GM19193 (cell line): ENCODE data around the gene LELP1.

Source experiments
- POLR2A ChIP-seq: IDR thresholded peaks from 4 replicates; pipeline ENCODE4 v1.6.1; 2011; ENCODE audit not compliant: insufficient read depth, insufficient read length; ENCODE audit errors: extremely low read depth

The LELP1 gene

GRCh38 chr1:153203130-153203529 is at the start of gene LELP1:
TSS of gene LELP1 (plus strand) at chr1:153203430. CDS start at chr1:153204708, 1,278 bp downstream.
- TF ChIP-seq POLR2A, result no peak

- TF ChIP-seq POLR2A, result no peak
These were observed 47.7 kb upstream of the LELP1 start for GRCh38 chr1:153155541-153155940.

GRCh38 chr1:153168686-153169085 is 34.5 kb upstream of the LELP1 start:
- no peak for TF ChIP-seq POLR2A

GRCh38 chr1:153174624-153175023 is 28.6 kb upstream of the LELP1 start:
- TF ChIP-seq POLR2A, result no peak

- TF ChIP-seq POLR2A, result no peak
These were observed 24.3 kb upstream of the LELP1 start for GRCh38 chr1:153178922-153179321.

GRCh38 chr1:153180556-153180955 is 22.7 kb upstream of the LELP1 start:
- no peak for TF ChIP-seq POLR2A

- no peak for TF ChIP-seq POLR2A
These were observed 12.9 kb upstream of the LELP1 start for GRCh38 chr1:153190373-153190772.

- TF ChIP-seq POLR2A, result no peak
These were observed 10.5 kb upstream of the LELP1 start for GRCh38 chr1:153192697-153193096.

GRCh38 chr1:153194331-153195050 is 8.7 kb upstream of the LELP1 start:
- no peak for TF ChIP-seq POLR2A

- no peak for TF ChIP-seq POLR2A
These were observed 8.0 kb upstream of the LELP1 start for GRCh38 chr1:153195216-153195615.

GRCh38 chr1:153202006-153202405 is 1.2 kb upstream of the LELP1 start:
- no peak for TF ChIP-seq POLR2A

GRCh38 chr1:153206631-153207030 is 3.4 kb downstream of the LELP1 start:
- no peak for TF ChIP-seq POLR2A

GRCh38 chr1:153210206-153210605 is 7.0 kb downstream of the LELP1 start:
- no peak for TF ChIP-seq POLR2A

- no peak for TF ChIP-seq POLR2A
These were observed 9.0 kb downstream of the LELP1 start for GRCh38 chr1:153212201-153212600.

- no peak for TF ChIP-seq POLR2A
These were observed 10.3 kb downstream of the LELP1 start for GRCh38 chr1:153213519-153213918.

GRCh38 chr1:153217212-153217611 is 14.0 kb downstream of the LELP1 start, which contains the start of gene PRR9:
TSS of gene PRR9 (plus strand) at chr1:153217584. CDS start at chr1:153218145, 561 bp downstream.
- no peak for TF ChIP-seq POLR2A
